Neural progenitor cell (in vitro differentiated cells): ENCODE results near the gene IQGAP3. TPM values are rescaled to one million over a fixed set of nuclear protein-coding genes. Genes with fewer than 3 reads are reported as not detected.
A peak's percentile ranks its signal among the peaks of the same experiment; 100 is the strongest.

Experiments used
- DNase-seq: peaks from one replicate; pipeline ENCODE4 v3.0.0-alpha.2; 2016; ENCODE audit warnings: low spot score
- H2AFZ ChIP-seq: fragments of 200-600 bp; sonication (generic); replicated peaks from 2 replicates; pipeline ENCODE4 v1.6.1; 2016; ENCODE audit warnings: antibody characterized with exemption
- H3F3A ChIP-seq: fragments of 200-600 bp; sonication (generic); 2 replicates; pipeline ENCODE4 v1.6.1; 2016; ENCODE audit warnings: antibody characterized with exemption, low read depth
- H3K27ac ChIP-seq: fragments of 200-600 bp; sonication (generic); 2 replicates; pipeline ENCODE4 v1.5.1; 2016; ENCODE audit warnings: mild to moderate bottlenecking
- H3K27me3 ChIP-seq: fragments of 200-600 bp; sonication (generic); 2 replicates; pipeline ENCODE4 v1.6.1; 2016; ENCODE audit warnings: mild to moderate bottlenecking, moderate library complexity
- H3K36me3 ChIP-seq: fragments of 200-600 bp; sonication (generic); 2 replicates; pipeline ENCODE4 v1.5.1; 2016
- H3K4me1 ChIP-seq: fragments of 200-600 bp; sonication (generic); 2 replicates; pipeline ENCODE4 v1.6.1; 2016; ENCODE audit warnings: mixed run types
- H3K4me2 ChIP-seq: fragments of 200-600 bp; sonication (generic); 2 replicates; pipeline ENCODE4 v1.6.1; 2016
- H3K4me3 ChIP-seq: fragments of 200-600 bp; sonication (generic); 2 replicates; pipeline ENCODE4 v1.5.1; 2016
- H3K79me2 ChIP-seq: fragments of 200-600 bp; sonication (generic); 2 replicates; pipeline ENCODE4 v1.6.1; 2016; ENCODE audit warnings: low read depth
- H3K9ac ChIP-seq: fragments of 200-600 bp; sonication (generic); 2 replicates; pipeline ENCODE4 v1.6.1; 2016
- H3K9me3 ChIP-seq: fragments of 200-600 bp; sonication (generic); 2 replicates; pipeline ENCODE4 v1.5.1; 2016; ENCODE audit warnings: low read depth
- H4K20me1 ChIP-seq: fragments of 200-600 bp; sonication (generic); 2 replicates; pipeline ENCODE4 v1.6.1; 2016; ENCODE audit warnings: low read depth
- H3K27ac Mint-ChIP-seq: 3 replicates; pipeline ENCODE4 v1.8.0; 2021; ENCODE audit warnings: mixed read lengths
- H3K27me3 Mint-ChIP-seq: 2 replicates; pipeline ENCODE4 v1.8.0; 2022; ENCODE audit warnings: low read depth, mild to moderate bottlenecking, inconsistent platforms, moderate library complexity, mixed read lengths; ENCODE audit not compliant: insufficient read depth
- H3K36me3 Mint-ChIP-seq: 3 replicates; pipeline ENCODE4 v1.8.0; 2021; ENCODE audit warnings: mixed read lengths
- H3K4me1 Mint-ChIP-seq: 3 replicates; pipeline ENCODE4 v1.8.0; 2021; ENCODE audit warnings: mixed read lengths
- H3K4me3 Mint-ChIP-seq: 3 replicates; pipeline ENCODE4 v1.8.0; 2021; ENCODE audit warnings: mild to moderate bottlenecking, moderate library complexity, mixed read lengths
- H3K9me3 Mint-ChIP-seq: 3 replicates; pipeline ENCODE4 v1.8.0; 2020; ENCODE audit warnings: mixed read lengths
- CTCF ChIP-seq: fragments of 200-600 bp; sonication (generic); IDR thresholded peaks from 2 replicates; pipeline ENCODE4 v1.5.1; 2017; ENCODE audit warnings: antibody characterized with exemption, mild to moderate bottlenecking
- EZH2 ChIP-seq: fragments of 200-600 bp; sonication (generic); IDR thresholded peaks from 2 replicates; pipeline ENCODE4 v1.6.1; 2017; ENCODE audit warnings: antibody characterized with exemption, mild to moderate bottlenecking, moderate library complexity
- EZH2phosphoT487 ChIP-seq: fragments of 200-600 bp; sonication (generic); IDR thresholded peaks from 2 replicates; pipeline ENCODE4 v1.6.1; 2017; ENCODE audit warnings: antibody characterized with exemption
- total RNA-seq: library from RNA; depleted of rRNA; stranded (reverse); fragments of >200 nt; gene quantifications from 2 replicates; pipeline ENCODE4 v1.2.3, GENCODE V29; 2015; ENCODE audit warnings: low replicate concordance

Gene IQGAP3
- total RNA-seq, 1 donor from 2014 or later = 31.5 TPM

DNA sequence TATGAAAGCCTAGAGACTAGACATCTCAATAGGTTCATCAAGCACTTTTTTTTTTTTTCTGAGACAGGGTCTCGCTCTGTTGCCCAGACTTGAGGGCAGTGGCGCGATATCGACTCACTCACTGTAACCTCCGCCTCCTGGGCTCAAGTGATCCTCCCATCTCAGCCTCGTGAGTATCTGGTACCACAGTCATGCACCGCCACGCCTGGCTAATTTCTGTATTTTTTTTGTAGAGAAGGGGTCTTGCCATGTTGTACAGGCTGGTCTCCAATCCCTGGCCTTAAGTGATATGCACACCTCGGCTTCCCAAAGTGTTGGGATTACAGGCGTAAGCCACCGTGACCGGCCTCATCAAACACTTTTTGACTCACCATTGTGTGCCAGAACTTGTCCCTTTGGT is 29.5 kb upstream of the IQGAP3 start:
- peaks cover 6% of the 10 kb centered on the region for H3K4me1 ChIP-seq
- peak overlapping the region; percentile 95 for H2AFZ ChIP-seq
- no peaks in the 10 kb centered on the region for H3K9me3 Mint-ChIP-seq
- H3K9me3 ChIP-seq = no peaks in the 10 kb centered on the region
- H3K27ac Mint-ChIP-seq = peak overlapping the region; percentile 74
- peak overlapping the region; percentile 59 for H3K9ac ChIP-seq
- H3K79me2 ChIP-seq = peaks cover 26% of the 10 kb centered on the region
- H4K20me1 ChIP-seq = no peaks in the 10 kb centered on the region
- H3K36me3 Mint-ChIP-seq = peaks cover 4% of the 10 kb centered on the region
- H3K4me3 Mint-ChIP-seq = peak overlapping the region; percentile 98
- H3K36me3 ChIP-seq = no peaks in the 10 kb centered on the region
- TF ChIP-seq CTCF = no peak
- peak; percentile 9 for TF ChIP-seq EZH2phosphoT487
- H3K27ac ChIP-seq = no peak overlapping the region
- peaks cover 21% of the 10 kb centered on the region for H3F3A ChIP-seq
- no peaks in the 10 kb centered on the region for H3K27me3 ChIP-seq
- H3K4me3 ChIP-seq = peak overlapping the region; percentile 76
- no peak for DNase-seq
- H3K4me2 ChIP-seq = peak overlapping the region; percentile 83
- peaks cover 22% of the 10 kb centered on the region for H3K4me1 Mint-ChIP-seq
- H3K27me3 Mint-ChIP-seq = peaks cover 7% of the 10 kb centered on the region

DNA sequence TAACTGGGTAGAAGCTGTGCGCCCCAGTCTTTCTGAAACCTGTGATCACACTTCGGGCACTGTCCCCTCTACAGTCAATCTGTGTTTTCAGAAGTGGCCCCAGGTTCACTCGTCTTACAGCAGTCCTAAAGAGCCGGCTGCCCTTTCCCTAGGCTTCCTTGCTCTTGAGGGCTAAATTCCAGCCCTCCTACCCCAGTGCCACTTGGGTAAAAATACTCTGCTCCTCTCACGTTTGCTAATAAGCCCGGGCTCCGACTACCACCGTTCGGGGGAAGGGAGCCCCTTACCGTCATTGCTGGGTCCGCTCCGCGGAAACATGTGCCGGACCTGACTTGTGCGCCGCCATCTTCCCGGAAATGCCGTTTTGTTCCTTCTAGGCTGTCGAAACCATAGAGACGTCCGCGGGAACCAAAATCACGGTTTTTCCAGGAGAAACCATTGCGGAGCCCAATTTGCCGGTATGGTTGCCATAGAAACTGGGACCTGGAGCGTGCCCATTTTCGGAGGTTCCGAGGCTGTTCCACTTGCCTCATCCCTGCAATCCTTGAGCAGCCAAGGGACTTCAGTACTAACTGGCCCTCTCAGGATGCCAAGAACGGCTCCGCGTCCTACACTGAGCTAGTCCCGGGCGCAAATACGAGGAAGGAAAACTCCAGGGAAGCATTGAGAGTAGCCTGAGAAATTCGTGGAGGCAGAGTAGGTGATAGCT is 28.9 kb upstream of the IQGAP3 start, which contains the start of gene GPATCH4:
TSS of gene GPATCH4 (minus strand) at position 358 of the 709 bp plus-strand sequence.
- H3K27ac Mint-ChIP-seq = peak within 1 kb of the TSS; percentile 90
- Histone ChIP-seq H4K20me1 (no peaks in the 10 kb centered on the region), H3K4me2 (peak within 1 kb of the TSS; percentile 83), H3K4me3 (peak within 1 kb of the TSS; percentile 76), H3K9me3 (no peaks in the 10 kb centered on the region), H3K27me3 (no peaks in the 10 kb centered on the region), H3F3A (peaks cover 21% of the 10 kb centered on the region), H3K36me3 (no peaks in the 10 kb centered on the region), H3K9ac (peak within 1 kb of the TSS; percentile 59), H2AFZ (peak within 1 kb of the TSS; percentile 95), H3K79me2 (peaks cover 26% of the 10 kb centered on the region), H3K4me1 (peaks cover 6% of the 10 kb centered on the region), H3K27ac (peak within 1 kb of the TSS; percentile 9)
- no peak for TF ChIP-seq CTCF
- TF ChIP-seq EZH2phosphoT487 = no peak
- peak; percentile 46 for TF ChIP-seq EZH2
- H3K27me3 Mint-ChIP-seq = peaks cover 7% of the 10 kb centered on the region
- peaks cover 6% of the 10 kb centered on the region for H3K36me3 Mint-ChIP-seq
- DNase-seq = peak; percentile 88
- no peaks in the 10 kb centered on the region for H3K9me3 Mint-ChIP-seq
- H3K4me1 Mint-ChIP-seq = peaks cover 22% of the 10 kb centered on the region
- peak within 1 kb of the TSS; percentile 98 for H3K4me3 Mint-ChIP-seq

GRCh38 chr1:156600733-156601121 is 28.4 kb upstream of the IQGAP3 start:
- Mint-ChIP-seq H3K9me3 (no peaks in the 10 kb centered on the region), H3K4me3 (peak overlapping the region; percentile 98), H3K4me1 (peaks cover 22% of the 10 kb centered on the region), H3K27ac (no peak overlapping the region), H3K27me3 (peaks cover 7% of the 10 kb centered on the region), H3K36me3 (peaks cover 6% of the 10 kb centered on the region)
- H4K20me1 ChIP-seq = no peaks in the 10 kb centered on the region
- peak overlapping the region; percentile 76 for H3K4me3 ChIP-seq
- no peaks in the 10 kb centered on the region for H3K27me3 ChIP-seq
- H3K36me3 ChIP-seq = no peaks in the 10 kb centered on the region
- DNase-seq = peak; percentile 25
- H3K9ac ChIP-seq = peak overlapping the region; percentile 59
- H3K9me3 ChIP-seq = no peaks in the 10 kb centered on the region
- peak overlapping the region; percentile 95 for H2AFZ ChIP-seq
- peaks cover 6% of the 10 kb centered on the region for H3K4me1 ChIP-seq
- peaks cover 21% of the 10 kb centered on the region for H3F3A ChIP-seq
- H3K4me2 ChIP-seq = peak overlapping the region; percentile 83
- H3K27ac ChIP-seq = peak overlapping the region; percentile 9
- H3K79me2 ChIP-seq = peaks cover 26% of the 10 kb centered on the region
- no peak for TF ChIP-seq EZH2phosphoT487

DNA sequence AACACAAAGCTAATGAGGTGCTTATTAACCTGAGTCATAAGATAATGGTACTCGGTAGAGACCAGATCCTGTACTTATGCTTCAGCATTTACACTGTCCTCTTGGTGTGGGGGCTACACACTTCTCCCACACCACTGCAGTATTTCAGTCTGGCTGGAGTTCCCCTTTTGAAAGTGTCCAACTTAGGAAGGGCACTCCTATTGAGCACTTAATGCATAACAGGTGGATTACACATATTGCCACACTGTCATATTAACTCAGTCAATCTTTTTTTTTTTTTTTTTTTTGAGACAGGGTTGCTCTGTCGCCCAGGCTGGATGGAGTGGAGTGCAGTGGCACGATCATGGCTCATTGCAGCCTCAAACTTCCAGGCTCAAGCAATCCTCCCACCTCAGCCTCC is 27.4 kb upstream of the IQGAP3 start:
- Histone ChIP-seq H4K20me1 (no peaks in the 10 kb centered on the region), H3K4me3 (peak overlapping the region; percentile 76), H3K4me1 (peaks cover 6% of the 10 kb centered on the region), H3F3A (peaks cover 25% of the 10 kb centered on the region), H3K79me2 (peaks cover 26% of the 10 kb centered on the region), H2AFZ (no peak overlapping the region), H3K27ac (no peak overlapping the region), H3K9ac (no peak overlapping the region), H3K27me3 (no peaks in the 10 kb centered on the region), H3K36me3 (no peaks in the 10 kb centered on the region), H3K9me3 (no peaks in the 10 kb centered on the region), H3K4me2 (peak overlapping the region; percentile 83)
- no peak for DNase-seq
- H3K9me3 Mint-ChIP-seq = no peaks in the 10 kb centered on the region
- peaks cover 13% of the 10 kb centered on the region for H3K36me3 Mint-ChIP-seq
- peak overlapping the region; percentile 98 for H3K4me3 Mint-ChIP-seq
- TF ChIP-seq CTCF (no peak), EZH2 (no peak), EZH2phosphoT487 (no peak)
- H3K27me3 Mint-ChIP-seq = peaks cover 5% of the 10 kb centered on the region
- H3K4me1 Mint-ChIP-seq = peaks cover 28% of the 10 kb centered on the region
- H3K27ac Mint-ChIP-seq = no peak overlapping the region
